HS-5 (cell line): ENCODE data around the gene JAM3.

ENCODE experiments used
- DNase-seq: peaks from one replicate; pipeline ENCODE4 v3.0.0-alpha.2; 2012; ENCODE audit warnings: low read depth

JAM3 gene

DNA sequence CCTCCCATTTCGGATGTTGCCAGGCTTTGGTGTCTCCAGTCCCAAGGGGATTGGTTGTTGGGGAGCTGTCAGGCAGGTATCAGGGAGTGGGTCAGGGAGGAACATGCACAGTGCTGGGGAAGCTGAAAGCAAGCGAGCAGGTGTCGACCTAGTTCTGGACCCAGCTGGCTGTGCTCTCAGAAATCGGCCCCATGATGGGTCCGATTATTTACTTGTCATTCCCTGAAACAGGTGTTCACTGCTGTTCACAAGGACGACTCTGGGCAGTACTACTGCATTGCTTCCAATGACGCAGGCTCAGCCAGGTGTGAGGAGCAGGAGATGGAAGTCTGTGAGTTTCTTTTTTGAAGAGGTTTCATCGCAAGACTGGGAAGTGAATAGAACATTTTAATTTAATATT, 76.8 kb downstream of the JAM3 start:
- no peak for DNase-seq

DNA sequence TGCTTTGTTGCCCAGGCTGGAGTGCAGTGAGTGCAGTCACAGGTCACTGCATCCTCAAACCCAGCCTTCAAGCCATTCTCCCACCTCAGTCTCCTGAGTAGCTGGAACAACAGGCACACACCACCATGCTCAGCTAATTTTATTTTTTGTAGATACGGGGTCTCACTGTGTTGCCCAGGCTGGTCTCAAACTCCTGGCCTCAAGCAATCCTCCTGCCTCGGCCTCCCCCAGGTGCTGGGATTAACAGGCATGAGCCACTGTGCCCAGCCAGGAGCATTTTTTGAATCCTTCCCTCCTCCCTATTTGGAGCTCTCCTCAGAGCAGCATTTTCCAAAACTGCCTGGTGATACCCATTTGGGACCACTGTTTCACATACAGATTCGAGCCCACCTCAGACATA, 77.7 kb downstream of the JAM3 start:
- no peak for DNase-seq

DNA sequence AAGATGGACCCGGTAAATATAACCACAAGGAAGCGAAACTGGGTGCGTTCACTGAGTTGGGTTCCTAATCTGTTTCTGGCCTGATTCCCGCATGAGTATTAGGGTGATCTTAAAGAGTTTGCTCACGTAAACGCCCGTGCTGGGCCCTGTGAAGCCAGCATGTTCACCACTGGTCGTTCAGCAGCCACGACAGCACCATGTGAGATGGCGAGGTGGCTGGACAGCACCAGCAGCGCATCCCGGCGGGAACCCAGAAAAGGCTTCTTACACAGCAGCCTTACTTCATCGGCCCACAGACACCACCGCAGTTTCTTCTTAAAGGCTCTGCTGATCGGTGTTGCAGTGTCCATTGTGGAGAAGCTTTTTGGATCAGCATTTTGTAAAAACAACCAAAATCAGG, 80.5 kb downstream of the JAM3 start:
- no peak for DNase-seq

DNA sequence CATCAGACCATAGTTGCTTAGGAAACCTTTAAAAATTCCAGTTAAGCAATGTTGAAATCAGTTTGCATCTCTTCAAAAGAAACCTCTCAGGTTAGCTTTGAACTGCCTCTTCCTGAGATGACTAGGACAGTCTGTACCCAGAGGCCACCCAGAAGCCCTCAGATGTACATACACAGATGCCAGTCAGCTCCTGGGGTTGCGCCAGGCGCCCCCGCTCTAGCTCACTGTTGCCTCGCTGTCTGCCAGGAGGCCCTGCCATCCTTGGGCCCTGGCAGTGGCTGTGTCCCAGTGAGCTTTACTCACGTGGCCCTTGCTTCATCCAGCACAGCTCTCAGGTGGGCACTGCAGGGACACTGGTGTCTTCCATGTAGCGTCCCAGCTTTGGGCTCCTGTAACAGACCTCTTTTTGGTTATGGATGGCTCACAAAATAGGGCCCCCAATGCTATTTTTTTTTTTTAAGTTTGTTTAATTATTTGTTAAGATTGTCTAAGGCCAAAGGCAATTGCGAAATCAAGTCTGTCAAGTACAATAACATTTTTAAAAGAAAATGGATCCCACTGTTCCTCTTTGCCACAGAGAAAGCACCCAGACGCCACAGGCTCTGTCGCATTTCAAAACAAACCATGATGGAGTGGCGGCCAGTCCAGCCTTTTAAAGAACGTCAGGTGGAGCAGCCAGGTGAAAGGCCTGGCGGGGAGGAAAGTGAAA, 81.5 kb downstream of the JAM3 start:
- no peak for DNase-seq

DNA sequence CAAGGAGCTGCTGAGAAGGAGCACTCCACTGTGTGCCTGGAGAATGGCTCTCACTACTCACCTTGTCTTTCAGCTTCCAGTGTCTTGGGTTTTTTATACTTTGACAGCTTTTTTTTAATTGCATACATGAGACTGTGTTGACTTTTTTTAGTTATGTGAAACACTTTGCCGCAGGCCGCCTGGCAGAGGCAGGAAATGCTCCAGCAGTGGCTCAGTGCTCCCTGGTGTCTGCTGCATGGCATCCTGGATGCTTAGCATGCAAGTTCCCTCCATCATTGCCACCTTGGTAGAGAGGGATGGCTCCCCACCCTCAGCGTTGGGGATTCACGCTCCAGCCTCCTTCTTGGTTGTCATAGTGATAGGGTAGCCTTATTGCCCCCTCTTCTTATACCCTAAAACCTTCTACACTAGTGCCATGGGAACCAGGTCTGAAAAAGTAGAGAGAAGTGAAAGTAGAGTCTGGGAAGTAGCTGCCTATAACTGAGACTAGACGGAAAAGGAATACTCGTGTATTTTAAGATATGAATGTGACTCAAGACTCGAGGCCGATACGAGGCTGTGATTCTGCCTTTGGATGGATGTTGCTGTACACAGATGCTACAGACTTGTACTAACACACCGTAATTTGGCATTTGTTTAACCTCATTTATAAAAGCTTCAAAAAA, 82.3 kb downstream of the JAM3 start:
- no peak for DNase-seq

DNA sequence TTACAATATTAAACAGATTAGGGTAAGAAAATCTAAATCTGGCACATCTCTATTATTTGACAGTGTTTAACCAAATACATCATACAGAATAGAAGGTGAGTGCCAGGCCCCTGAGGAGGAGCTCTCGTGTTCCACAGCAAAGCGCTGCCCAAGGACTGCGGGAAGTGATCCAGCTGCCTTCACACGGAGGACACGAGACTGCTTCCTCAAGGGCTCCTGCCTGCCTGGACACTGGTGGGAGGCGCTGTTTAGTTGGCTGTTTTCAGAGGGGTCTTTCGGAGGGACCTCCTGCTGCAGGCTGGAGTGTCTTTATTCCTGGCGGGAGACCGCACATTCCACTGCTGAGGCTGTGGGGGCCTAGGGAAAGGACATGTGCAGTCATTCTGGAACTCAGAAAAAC, 83.8 kb downstream of the JAM3 start:
- no peak for DNase-seq

DNA sequence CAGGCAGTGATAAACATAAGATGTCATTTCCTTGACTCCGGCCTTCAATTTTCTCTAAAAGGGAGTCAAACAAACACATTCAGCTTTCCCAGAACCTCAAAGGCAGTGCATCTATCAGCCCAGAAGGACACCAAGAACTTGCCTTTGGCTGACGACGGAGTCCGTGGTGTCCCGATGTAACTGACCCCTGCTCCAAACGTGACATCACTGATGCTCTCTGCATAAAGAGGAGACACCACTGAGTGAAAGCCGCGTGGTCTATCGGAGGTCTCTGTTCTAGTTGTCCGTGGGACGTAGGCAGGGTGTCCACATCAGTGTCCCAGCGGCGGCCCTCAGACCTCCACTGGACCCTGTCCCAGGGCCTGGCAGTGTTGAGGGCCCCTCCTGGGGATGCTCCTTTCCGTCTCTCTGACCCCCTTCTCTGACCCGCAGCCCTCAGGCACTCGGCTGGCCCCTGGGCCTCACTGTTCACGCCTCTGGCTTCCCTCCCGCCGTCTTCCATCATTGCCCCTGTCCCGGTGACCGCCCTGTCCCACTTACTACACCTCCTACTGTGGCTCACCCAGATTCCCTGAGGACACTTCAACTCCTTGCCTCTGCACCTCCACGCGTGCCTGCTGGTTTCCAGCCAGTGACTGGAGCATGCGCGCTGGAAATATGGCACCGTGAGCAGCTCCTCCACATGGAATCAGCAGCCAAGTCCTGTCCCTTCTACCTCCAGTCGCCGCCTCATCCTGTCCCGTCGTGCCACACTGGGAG, 84.5 kb downstream of the JAM3 start:
- no peak for DNase-seq

DNA sequence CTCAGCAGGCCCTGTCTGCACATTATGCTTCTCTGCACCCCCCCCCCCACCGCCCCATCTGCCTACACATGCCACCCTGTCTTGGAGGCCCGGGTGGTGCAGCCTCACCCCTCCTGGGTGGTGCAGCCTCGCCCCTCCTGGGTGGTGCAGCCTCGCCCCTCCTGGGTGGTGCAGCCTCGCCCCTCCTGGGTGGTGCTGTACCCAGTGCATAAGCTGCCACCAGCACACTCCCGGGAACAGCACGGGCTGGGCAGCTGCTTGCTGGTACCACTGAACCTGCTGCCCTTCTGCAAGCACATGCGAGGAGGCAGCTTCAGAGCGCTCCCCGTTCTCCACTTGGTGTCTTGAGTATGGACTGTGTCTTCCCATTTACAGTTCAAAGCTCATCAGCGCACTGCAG, 85.6 kb downstream of the JAM3 start:
- DNase-seq: no peak

DNA sequence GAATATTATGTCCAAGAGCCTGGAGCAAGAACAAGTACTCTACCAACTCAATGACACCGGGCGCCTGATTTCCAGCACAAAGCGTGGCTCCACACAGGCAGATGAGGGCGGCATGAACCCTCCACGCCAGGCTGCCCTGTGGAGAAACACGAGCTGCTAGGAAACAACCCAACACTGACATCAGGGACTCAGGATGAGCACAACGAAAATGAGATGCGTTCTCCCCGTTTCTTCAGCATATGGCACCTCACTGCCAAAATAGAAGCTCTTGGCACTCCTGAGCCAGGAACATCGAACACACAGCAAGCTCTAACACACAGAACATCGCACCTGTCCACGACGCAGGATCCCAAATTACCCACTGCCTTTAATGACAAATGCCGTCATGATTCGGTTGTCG, 86.6 kb downstream of the JAM3 start:
- no peak for DNase-seq

DNA sequence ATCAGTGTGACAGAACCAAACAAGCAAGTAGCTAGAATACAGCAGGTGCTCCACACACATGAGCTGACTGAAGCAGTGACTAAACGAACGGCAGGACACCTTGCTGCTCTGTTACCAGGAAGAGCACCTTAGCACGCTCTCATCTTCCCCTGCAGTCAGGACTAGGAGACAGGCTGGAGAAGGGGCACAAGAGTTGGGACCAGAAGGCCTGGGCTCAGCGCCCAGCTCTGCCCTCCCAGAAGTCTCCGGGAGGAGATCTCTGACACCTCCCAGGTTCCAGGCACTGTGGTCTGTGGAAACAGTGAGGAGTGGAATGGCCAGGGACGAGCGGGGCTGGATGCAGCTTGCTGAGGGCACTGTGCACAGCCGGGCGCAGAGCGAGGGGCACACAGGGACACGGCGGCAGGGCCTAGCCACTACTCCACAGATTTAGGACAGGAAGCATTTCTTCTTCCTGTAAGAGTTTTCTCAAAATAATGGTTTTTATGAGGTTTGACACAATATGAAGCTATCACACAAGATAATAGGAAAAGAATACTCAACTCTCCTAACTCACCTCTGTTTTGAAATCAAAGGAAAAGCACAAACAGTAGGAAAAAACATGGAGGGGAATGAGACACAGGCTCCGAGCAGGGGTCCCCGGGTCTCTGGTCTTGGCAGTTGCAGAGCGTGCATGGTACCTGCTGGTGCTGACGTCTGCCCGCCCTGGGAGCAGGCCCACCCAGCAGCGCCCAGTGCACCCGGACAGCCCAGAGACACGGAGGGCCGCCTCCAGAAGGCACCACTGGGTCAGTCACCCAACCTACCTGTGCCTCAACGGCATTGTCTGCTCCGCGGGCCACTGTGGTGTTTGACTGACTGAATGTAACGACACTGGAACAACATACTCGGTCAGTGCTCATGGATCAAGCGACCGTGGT, 87.3 kb downstream of the JAM3 start:
- DNase-seq: no peak

DNA sequence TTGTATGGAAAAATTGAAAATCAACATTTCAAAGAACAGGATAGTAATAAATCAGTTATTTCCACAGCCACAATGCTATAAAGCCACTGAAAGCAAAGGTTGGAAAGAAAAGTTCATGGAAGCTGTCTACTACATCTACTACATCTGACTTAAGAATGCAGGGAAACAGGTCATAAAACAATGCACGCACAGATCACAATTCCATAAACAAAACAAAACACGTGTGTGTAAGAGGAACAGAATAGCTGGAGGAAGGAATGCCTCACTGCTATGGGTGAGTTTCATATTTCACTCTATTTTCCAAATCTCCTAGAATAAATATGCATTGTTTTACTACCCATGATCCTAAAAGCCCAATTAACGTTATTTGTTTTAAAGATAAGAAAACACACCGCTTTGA, 88.6 kb downstream of the JAM3 start:
- no peak for DNase-seq

DNA sequence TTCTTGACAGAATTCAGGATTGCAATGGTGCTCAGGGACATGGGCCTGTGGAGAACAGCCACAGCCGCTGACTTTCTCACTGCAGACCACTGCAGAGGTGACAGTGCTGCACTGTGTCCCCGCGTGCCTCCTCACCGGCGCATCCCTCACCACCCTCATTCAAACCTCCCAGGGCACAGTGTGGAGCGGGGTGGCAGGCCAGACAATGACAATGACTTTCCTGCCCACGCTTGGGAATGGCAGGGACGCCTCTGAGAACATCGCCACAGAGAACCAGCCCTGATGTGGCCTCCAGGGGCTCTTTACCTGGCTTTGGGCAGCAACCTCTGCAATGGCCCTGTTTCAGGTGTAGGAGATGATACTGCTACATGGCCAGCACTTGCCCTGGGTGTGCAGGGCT, 89.2 kb downstream of the JAM3 start:
- DNase-seq: no peak

DNA sequence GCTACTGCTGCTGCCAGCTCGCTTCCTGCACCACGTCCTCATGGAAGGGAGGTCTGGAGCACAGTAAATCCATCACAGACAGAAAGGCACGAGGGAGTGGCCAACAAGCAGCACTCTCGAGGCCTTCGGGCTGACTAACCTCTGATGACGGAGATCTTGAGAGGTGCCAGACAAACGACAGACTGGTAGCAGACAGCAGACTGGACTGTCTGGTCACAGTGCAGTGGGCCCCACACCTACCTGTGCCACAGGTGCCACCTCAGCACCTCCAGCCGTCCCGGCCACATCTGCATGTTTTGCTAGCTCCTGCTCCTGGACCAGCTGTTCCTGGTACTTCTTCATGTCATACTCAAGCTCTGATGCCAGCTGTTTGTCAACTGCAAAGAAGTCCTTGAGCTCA, 90.8 kb downstream of the JAM3 start:
- no peak for DNase-seq

DNA sequence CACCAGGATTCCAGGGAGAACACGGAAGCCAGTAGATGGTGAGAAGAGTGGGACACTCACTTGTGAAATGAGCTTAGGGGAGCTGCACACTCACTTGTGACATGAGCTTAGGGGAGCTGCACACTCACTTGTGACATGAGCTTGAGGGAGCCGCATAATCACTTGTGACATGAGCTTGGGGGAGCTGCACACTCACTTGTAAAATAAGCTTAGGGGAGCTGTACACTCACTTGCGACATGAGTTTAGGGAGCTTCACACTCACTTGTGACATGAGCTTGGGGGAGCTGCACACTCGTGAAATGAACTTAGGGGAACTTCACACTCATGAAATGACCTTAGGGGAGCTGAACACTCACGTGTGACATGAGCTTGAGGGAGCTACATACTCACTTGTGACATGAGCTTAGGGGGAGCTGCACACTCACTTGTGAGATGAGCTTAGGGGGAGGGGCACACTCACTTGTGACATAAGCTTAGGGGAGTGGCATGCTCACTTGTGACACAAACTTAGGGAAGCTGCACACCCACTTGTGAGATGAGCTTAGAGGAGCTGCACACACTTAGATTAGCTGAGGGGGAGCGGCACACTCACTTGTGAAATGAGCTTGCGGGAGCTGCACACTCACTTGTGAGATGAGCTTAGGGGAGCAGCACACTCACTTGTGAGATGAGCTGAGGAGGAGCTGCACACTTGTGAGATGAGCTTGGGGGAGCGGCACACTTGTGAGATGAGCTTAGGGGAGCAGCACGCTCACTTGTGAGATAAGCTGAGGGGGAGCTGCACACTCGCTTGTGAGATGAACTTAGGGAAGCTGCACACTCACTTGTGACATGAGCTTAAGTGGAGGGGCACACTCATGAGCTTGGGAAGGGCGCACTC, 95.9 kb downstream of the JAM3 start:
- no peak for DNase-seq

DNA sequence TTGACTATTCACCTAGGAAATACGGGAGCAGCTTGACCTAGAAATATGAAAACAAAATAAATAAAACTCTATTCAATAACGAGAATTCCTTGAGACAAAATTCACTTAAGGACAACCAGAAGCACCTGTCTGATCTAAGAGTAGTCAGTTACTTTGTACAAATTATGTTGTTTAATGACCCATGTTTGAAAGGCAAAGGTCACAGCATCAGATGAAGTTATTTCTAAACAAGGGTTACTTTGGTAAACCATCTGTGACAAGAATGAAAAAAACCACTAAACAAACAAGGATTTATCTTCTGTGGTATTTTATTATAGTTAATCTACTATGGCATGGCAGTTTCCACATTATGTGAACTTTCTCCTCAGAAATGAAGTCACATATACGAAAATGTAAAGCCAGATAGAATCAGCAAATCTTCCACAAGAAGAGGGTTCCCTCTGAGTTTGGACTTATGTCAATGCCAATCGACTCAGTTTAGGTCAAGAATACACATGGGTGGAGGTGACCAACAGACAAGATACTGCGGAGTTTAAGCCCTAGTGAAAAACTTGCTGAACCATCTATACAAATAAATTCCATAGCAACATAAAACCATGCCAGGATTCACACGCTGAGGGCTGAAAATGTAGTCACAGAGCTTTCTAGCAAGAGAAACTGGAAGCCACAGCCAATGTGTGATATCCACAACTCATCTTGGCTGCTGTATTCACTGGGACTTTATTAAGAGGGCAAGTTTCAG, 101.5 kb downstream of the JAM3 start:
- DNase-seq: no peak

DNA sequence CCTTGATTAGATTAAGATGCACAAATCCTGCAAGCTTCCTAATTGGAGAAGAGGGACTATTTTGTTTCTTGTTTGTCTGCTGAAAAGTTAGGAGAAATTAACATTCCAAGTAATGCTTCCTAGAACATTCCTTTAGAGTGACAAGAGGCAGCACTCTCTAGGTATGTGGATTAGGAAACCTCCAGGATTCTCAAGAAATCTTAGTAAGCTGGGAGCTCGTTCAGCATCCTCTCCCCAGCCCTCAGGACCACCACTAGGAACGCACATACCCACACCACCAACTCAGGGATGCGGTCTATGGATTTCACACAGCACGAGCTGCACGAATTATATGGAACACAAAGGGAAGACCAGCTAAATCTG, 102.0 kb downstream of the JAM3 start:
- DNase-seq: no peak

DNA sequence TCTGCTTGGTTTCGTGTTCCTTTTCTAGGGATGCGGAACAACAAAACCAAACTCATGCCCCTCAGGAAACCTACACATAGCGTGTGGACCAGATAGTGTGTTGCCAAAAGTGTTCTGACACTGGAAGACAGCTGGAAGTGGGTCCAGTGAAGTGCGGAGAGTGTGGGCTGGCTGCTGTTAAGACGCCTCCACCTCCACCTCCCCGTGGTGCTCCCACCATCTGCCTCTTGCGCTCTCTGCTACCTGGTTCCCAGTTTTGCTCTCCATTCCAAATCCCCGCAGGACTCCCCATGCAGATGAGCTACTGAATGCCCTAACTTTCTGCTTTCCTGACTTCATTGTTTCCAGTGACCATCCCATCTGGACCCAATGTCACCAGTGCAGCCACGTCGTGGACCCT, 103.1 kb downstream of the JAM3 start:
- no peak for DNase-seq

DNA sequence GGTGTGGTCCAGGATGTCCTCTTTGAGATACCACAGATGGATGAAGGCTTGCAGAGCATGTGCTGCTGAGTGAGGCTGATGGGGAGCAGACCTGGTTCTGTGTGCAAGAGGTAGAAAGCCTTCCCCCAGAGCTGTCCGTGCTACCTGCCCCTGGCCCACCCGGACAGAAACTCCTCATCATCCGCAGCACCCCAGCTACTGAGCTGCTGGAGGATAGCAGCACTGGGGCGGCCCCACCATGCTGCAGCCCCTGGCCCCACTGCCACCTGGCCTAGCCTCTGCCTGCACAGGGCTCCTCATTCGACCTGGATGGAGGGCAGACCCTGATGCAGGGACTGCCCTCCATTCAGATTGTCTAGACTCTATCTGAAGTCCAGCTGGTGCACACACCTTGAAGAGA, 104.4 kb downstream of the JAM3 start:
- DNase-seq: no peak

DNA sequence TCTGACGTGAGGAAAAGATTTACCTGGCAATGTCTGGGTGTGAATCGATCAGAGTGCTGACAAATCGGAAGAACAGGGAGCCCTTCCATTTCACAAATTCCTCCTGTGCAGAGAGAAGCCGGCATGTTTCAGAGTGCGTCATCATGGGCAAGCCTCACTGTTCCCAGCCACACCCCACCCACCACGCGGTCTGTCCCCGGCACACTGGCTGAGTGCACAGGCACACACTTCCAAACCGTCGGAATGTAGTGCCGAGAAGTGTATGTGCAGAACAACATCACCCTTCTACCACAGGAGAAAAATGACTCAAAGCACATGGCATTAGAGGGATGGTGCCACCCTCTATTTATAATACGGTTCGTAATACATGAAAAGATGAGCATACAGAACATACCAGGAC, 107.4 kb downstream of the JAM3 start:
- DNase-seq: no peak

DNA sequence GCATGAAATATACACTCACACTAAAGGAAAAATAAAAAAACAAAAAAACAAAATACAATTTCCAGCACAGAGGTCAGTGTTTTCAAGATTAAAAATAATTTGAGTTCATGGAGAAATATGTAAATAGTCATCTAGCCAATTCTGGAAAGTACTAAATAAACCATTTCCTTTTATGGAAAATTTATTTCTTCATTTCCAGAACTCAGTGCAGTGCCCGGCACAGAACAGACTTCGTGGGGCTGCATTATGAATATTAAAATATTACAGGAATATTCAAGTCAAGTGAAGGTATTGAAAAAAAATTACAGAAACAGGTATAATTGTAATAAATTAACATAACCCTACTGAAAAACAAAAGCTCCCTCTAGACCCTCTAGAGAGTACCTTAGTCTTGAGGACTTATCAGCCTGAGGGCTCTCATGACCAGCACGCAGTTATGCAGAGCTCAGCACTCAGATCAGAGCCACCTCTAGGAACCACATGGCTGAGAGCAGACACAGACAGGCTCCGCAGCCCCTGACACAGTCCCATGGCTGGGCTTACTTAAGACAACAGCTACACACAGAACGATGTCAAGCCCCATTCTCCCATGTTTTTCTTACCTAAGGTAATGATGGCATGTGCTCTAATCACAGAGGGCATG, 109.3 kb downstream of the JAM3 start:
- no peak for DNase-seq
